PC-9 (cell line): ENCODE results near the gene RELA. TPM values are rescaled to one million over a fixed set of nuclear protein-coding genes. Genes with fewer than 3 reads are reported as not detected.

ENCODE experiments used
- BruUV-seq: library from RNA; stranded (reverse); fragments of 400-500 nt; replicated peaks from 2 replicates; lab custom pipeline; 2021; lab: Mats Ljungman, UMichigan
- CTCF ChIA-PET: fragments of 300-600 bp; sonication (Branson Sonifier 250); formaldehyde crosslinking; loops from one replicate; lab custom pipeline; 2022; ENCODE audit warnings: antibody characterized with exemption; lab: Charles Lee
- POLR2A ChIA-PET: fragments of 300-600 bp; sonication (Branson Sonifier 250); formaldehyde crosslinking; loops from one replicate; lab custom pipeline; 2022; ENCODE audit warnings: antibody characterized with exemption; ENCODE audit not compliant: unreplicated experiment; lab: Charles Lee
- DNase-seq, 2 experiments: peaks; one replicate each; pipeline versions ENCODE4 v3.0.0 to v3.0.0-alpha.2; 2015 to 2022; ENCODE audit warnings: mixed read lengths in 1 of 2
- H2AFZ ChIP-seq: fragments of 200-600 bp; sonication (generic); 2 replicates; pipeline ENCODE4 v1.8.1; 2017; ENCODE audit warnings: antibody characterized with exemption
- H3F3A ChIP-seq: fragments of 200-600 bp; sonication (generic); 2 replicates; pipeline ENCODE4 v1.8.1; 2017; ENCODE audit warnings: antibody characterized with exemption, mild to moderate bottlenecking, low read depth; ENCODE audit not compliant: insufficient read depth
- H3K27ac ChIP-seq: fragments of 200-600 bp; sonication (generic); 2 replicates; pipeline ENCODE4 v1.6.1; 2016; ENCODE audit warnings: mixed run types
- H3K27me3 ChIP-seq: fragments of 200-600 bp; sonication (generic); 2 replicates; pipeline ENCODE4 v1.6.1; 2016; ENCODE audit warnings: low read depth, mixed run types; ENCODE audit not compliant: insufficient read depth
- H3K36me3 ChIP-seq: fragments of 200-600 bp; sonication (generic); 2 replicates; pipeline ENCODE4 v1.6.1; 2016; ENCODE audit warnings: low read depth, mixed run types
- H3K4me1 ChIP-seq: fragments of 200-600 bp; sonication (generic); replicated peaks from 2 replicates; pipeline ENCODE4 v1.6.1; 2016; ENCODE audit warnings: mixed run types; ENCODE audit not compliant: insufficient read depth
- H3K4me2 ChIP-seq: fragments of 200-600 bp; sonication (generic); 2 replicates; pipeline ENCODE4 v1.6.1; 2017; ENCODE audit warnings: mixed run types
- H3K4me3 ChIP-seq: fragments of 200-600 bp; sonication (generic); 2 replicates; pipeline ENCODE4 v1.6.1; 2016; ENCODE audit warnings: mixed run types
- H3K79me2 ChIP-seq: fragments of 200-600 bp; sonication (generic); 2 replicates; pipeline ENCODE4 v1.6.1; 2017; ENCODE audit warnings: low read depth, mixed run types
- H3K9me2 ChIP-seq: fragments of 200-600 bp; sonication (generic); 2 replicates; pipeline ENCODE4 v1.8.1; 2017; ENCODE audit warnings: mild to moderate bottlenecking; ENCODE audit not compliant: insufficient read depth
- H3K9me3 ChIP-seq: fragments of 200-600 bp; sonication (generic); 2 replicates; pipeline ENCODE4 v1.8.1; 2016; ENCODE audit warnings: low read depth; ENCODE audit not compliant: insufficient read depth
- H4K20me1 ChIP-seq: fragments of 200-600 bp; sonication (generic); 2 replicates; pipeline ENCODE4 v1.8.1; 2017; ENCODE audit not compliant: insufficient read depth
- CTCF ChIP-seq: fragments of 200-600 bp; sonication (generic); conservative IDR thresholded peaks from 2 replicates; pipeline ENCODE4 v1.6.1; 2017; ENCODE audit warnings: mixed run types, antibody characterized with exemption, mild to moderate bottlenecking, moderate library complexity
- EZH2 ChIP-seq: fragments of 200-600 bp; sonication (generic); IDR thresholded peaks from 2 replicates; pipeline ENCODE4 v1.8.0; 2017; ENCODE audit warnings: antibody characterized with exemption, low read depth
- intact Hi-C: fragments of 100-400 bp; cut with micrococcal nuclease; formaldehyde crosslinking; loops from one replicate; pipeline ENCODE4 v1.10.0; 2022; ENCODE audit not compliant: unreplicated experiment
- microRNA-seq: library from miRNA; unstranded; fragments of <30 nt; microRNA quantifications from one replicate; pipeline ENCODE4 v1.2.0, GENCODE V29; 2021; ENCODE audit warnings: borderline number of aligned reads, borderline replicate concordance
- total RNA-seq: library from RNA; stranded (reverse); gene quantifications from 2 replicates; pipeline ENCODE4 v1.2.3, GENCODE V29; 2021

RELA gene
- total RNA-seq, 1 experiment from 2014 or later, result 86.8 TPM

GRCh38 chr11:65606876-65607613, 55.7 kb downstream of the RELA start:
- peaks cover 16% of the 10 kb centered on the region for H3K79me2 ChIP-seq
- no peak overlapping the region for H3K27ac ChIP-seq
- DNase-seq, result no peak
- CTCF ChIA-PET, result no interaction called here
- TF ChIP-seq EZH2 (no peak), CTCF (no peak)
- POLR2A ChIA-PET, result interaction anchor here (0.7 kb wide), 1 partner anchor 305 kb away, joined by 3 read pairs; no protein-coding TSS in a partner anchor
- no peak overlapping the region for H3K4me2 ChIP-seq
- H3K27me3 ChIP-seq, result no peaks in the 10 kb centered on the region
- intact Hi-C loops, result no loop called here
- peaks cover 10% of the 10 kb centered on the region; the same call in 1 of the 2 replicates for H3F3A ChIP-seq
- H3K4me1 ChIP-seq, result peaks cover 2% of the 10 kb centered on the region; the same call in 1 of the 2 replicates
- no peak overlapping the region for H3K4me3 ChIP-seq
- peaks cover 8% of the 10 kb centered on the region; the same call in 1 of the 2 replicates for H4K20me1 ChIP-seq
- BruUV-seq, result no TSS peak
- H2AFZ ChIP-seq, result no peak overlapping the region
- no peaks in the 10 kb centered on the region for H3K9me3 ChIP-seq
- H3K9me2 ChIP-seq, result no peaks in the 10 kb centered on the region
- no peaks in the 10 kb centered on the region for H3K36me3 ChIP-seq

GRCh38 chr11:65604258-65604657, 58.5 kb downstream of the RELA start:
- H3K27ac ChIP-seq, result no peak overlapping the region
- no peak for DNase-seq
- H3K27me3 ChIP-seq, result no peaks in the 10 kb centered on the region
- BruUV-seq, result no TSS peak
- H3K79me2 ChIP-seq, result no peaks in the 10 kb centered on the region
- H2AFZ ChIP-seq, result no peak overlapping the region
- H3K36me3 ChIP-seq, result no peaks in the 10 kb centered on the region
- POLR2A ChIA-PET, result interaction anchor here (0.6 kb wide), 1 partner anchor 25 kb away, joined by 12 read pairs; no protein-coding TSS in a partner anchor
- H4K20me1 ChIP-seq, result peaks cover 1% of the 10 kb centered on the region; the same call in 1 of the 2 replicates
- H3K9me2 ChIP-seq, result no peaks in the 10 kb centered on the region
- H3K4me3 ChIP-seq, result no peak overlapping the region
- intact Hi-C loops, result no loop called here
- H3K4me2 ChIP-seq, result no peak overlapping the region
- TF ChIP-seq CTCF (no peak), EZH2 (no peak)
- H3F3A ChIP-seq, result peaks cover 8% of the 10 kb centered on the region; the same call in 1 of the 2 replicates
- CTCF ChIA-PET, result interaction anchor here (0.6 kb wide), 1 partner anchor 43 kb away, joined by 3 read pairs; no protein-coding TSS in a partner anchor
- H3K4me1 ChIP-seq, result no peaks in the 10 kb centered on the region
- no peaks in the 10 kb centered on the region for H3K9me3 ChIP-seq

Small RNA genes lying within 50 kb of the gene (microRNA-seq; reads per million reads assigned to microRNA genes)
- gene MIR4489, result not detected
- gene MIR4690, result not detected

Other genes with a start within 250 kb of the RELA start
- 825 and 938 TPM in 2 replicates for gene NEAT1, start 240.1 kb downstream of the RELA start, total RNA-seq
- gene MALAT1, start 163.9 kb downstream of the RELA start, total RNA-seq, result 6,494 and 7,852 TPM in 2 replicates
- gene SCYL1, start 137.8 kb downstream of the RELA start, total RNA-seq, result 106 and 135 TPM in 2 replicates
- 455 and 553 TPM in 2 replicates for gene LTBP3, start 104.6 kb downstream of the RELA start, total RNA-seq
- 51.4 and 53.5 TPM in 2 replicates for gene ZNRD2, start 92.4 kb downstream of the RELA start, total RNA-seq
- gene FAM89B, start 90.4 kb downstream of the RELA start, total RNA-seq, result 51.7 and 53.3 TPM in 2 replicates
- 123 and 170 TPM in 2 replicates for gene EHBP1L1, start 86.9 kb downstream of the RELA start, total RNA-seq
- 2.1 TPM in 1 of 2 replicates, not detected in the other for gene KCNK7, start 67.1 kb downstream of the RELA start, total RNA-seq
- gene MAP3K11, start 48.7 kb downstream of the RELA start, total RNA-seq, result 87.2 and 90.3 TPM in 2 replicates
- gene PCNX3, start 47.1 kb downstream of the RELA start, total RNA-seq, result 76.9 and 85.9 TPM in 2 replicates
- gene SIPA1, start 24.8 kb downstream of the RELA start, total RNA-seq, result 65.6 and 81.3 TPM in 2 replicates
- gene KAT5, start 49.3 kb upstream of the RELA start, total RNA-seq, result 49.6 and 57.1 TPM in 2 replicates
- 31.8 and 42.4 TPM in 2 replicates for gene RNASEH2C, start 57.9 kb upstream of the RELA start, total RNA-seq
- 20.8 and 28.0 TPM in 2 replicates for gene AP5B1, start 118.1 kb upstream of the RELA start, total RNA-seq
- 10.2 and 10.5 TPM in 2 replicates for gene OVOL1, start 124.1 kb upstream of the RELA start, total RNA-seq
- not detected in 2 replicates for gene SNX32, start 171.0 kb upstream of the RELA start, total RNA-seq
- 1,598 and 1,798 TPM in 2 replicates for gene CFL1, start 195.3 kb upstream of the RELA start, total RNA-seq
- gene MUS81, start 197.5 kb upstream of the RELA start, total RNA-seq, result 62.7 and 64.2 TPM in 2 replicates
- 18.1 and 32.3 TPM in 2 replicates for gene EFEMP2, start 209.9 kb upstream of the RELA start, total RNA-seq
- not detected in 2 replicates for gene CTSW, start 216.9 kb upstream of the RELA start, total RNA-seq
- gene FIBP, start 225.6 kb upstream of the RELA start, total RNA-seq, result 105 and 141 TPM in 2 replicates
- 45.0 and 95.0 TPM in 2 replicates for gene CCDC85B, start 227.8 kb upstream of the RELA start, total RNA-seq
- gene FOSL1, start 237.5 kb upstream of the RELA start, total RNA-seq, result 58.8 and 69.9 TPM in 2 replicates